Endometrial microvascular endothelial cells (primary cell): ENCODE data around the gene ATF6B. TPM values are rescaled to one million over a fixed set of nuclear protein-coding genes. Genes with fewer than 3 reads are reported as not detected.

Experiments
- in situ Hi-C: cut with HindIII; loops from 2 replicates; pipeline ENCODE4 v1.10.0; 2017; ENCODE audit warnings: low sequenced_read_pairs, low pct_unique_long_range_greater_than_20kb; ENCODE audit errors: inconsistent ontology term
- total RNA-seq: library from RNA; depleted of rRNA; stranded (reverse); fragments of >200 nt; gene quantifications from one replicate; pipeline ENCODE4 v1.2.3, GENCODE V29; 2015; ENCODE audit errors: inconsistent ontology term

ATF6B gene
- total RNA-seq, 1 donor from 2014 or later = 23.0 TPM

- in situ Hi-C loops = no loop called here
Observed at GRCh38 chr6:32140420-32141046, 12.5 kb upstream of the ATF6B start.

- in situ Hi-C loops = no loop called here
Observed at GRCh38 chr6:32139590-32139989, 11.5 kb upstream of the ATF6B start.

- in situ Hi-C loops = no loop called here
Observed at GRCh38 chr6:32137454-32137853, 9.4 kb upstream of the ATF6B start.

GRCh38 chr6:32133786-32134185, 5.7 kb upstream of the ATF6B start:
- in situ Hi-C loops = no loop called here

DNA sequence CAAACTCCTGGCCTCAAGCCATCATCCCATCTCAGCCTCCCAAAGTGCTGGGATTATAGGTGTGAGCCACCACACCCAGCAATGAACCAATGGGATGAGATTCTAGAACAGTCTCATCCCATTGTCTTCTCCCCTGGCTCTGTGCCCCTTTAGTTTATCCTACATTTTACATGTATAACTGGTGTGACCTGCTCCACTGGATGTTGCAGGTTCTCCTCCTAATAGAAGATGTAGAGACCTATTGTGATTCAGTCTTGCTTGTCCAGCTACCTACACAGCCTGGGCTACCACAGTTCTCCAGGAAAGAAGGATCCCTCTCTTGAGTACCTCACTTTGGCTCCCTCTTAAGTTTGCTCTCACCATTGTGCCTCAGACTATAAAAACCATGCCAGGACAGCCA, 4.1 kb upstream of the ATF6B start:
- in situ Hi-C loops = no loop called here

DNA sequence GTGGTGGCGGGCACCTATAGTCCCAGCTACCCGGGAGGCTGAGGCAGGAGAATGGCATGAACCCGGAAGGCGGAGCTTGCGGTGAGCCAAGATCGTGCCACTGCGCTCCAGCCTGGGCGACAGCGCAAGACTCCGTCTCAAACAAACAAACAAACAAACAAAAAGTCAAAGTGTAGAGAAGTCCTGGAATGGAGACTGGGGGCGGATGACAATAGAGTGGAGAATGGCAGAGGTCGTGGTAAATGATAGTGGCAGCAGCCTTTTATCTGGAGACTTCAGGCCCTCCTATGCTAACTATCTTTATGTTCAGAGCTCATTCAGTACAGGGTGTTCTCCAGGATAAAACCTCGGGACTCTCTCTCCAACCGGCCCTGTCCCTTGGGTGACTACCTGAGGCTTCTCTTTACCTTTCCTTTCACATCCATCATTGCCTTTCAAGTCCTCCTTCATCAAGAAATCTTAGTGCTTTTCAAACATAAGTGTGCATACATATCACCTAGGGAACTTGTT, 3.4 kb upstream of the ATF6B start:
- in situ Hi-C loops = no loop called here

- in situ Hi-C loops = no loop called here
Observed at GRCh38 chr6:32129297-32130088, 1.4 kb upstream of the ATF6B start.

DNA sequence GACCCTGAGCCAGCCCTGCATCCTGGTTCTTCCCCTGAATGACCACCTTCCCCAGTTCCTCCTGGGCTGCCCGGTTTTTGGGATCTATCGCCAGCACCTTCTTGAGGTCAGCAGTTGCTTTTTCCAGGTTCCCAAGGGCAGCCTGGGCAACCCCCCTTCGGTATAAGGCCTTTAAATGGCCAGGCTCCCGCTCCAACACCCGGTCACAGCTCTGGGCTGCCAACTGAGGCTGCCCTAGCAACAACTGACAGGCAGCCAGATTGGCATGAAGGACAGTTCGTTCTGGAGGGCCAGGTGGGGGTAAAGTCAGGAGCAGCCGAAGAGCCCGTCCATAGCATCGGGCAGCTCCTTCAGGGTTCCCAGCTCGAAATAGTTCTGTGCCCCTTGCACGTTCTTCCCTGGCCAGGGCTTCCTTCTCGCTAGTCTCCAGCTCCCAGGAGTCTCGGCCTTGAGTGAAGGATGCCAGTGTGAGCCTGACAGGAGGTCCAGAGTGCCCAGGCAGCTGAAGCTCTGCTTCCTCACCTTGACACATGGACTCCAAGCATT, 778 bp upstream of the ATF6B start:
- in situ Hi-C loops = no loop called here

- in situ Hi-C loops = no loop called here
Observed at GRCh38 chr6:32127409-32127716, 683 bp downstream of the ATF6B start.

- in situ Hi-C loops = no loop called here
Observed at GRCh38 chr6:32126880-32127279, 1.2 kb downstream of the ATF6B start.

DNA sequence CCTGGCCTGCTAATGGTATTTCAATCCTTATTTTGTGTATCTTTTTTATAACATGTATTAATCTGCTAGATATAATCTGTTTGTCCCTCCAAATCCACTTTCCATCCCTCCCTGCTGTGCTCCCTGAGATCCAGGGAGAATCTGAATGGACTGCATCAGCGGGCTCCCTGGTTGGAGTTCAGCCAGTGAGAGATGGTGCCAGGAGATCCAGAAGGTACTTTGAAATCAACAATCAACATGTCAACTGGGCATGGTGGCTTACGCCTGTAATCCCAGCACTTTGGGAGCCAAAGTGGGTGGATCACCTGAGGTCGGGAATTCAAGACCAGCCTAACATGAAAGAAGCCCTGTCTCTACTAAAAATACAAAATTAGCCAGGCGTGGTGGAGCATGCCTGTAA, 4.4 kb downstream of the ATF6B start:
- in situ Hi-C loops = loop anchor here (25.0 kb wide), 1 partner anchor 186 kb away; the partner anchor contains the start of genes C2 and CFB

- in situ Hi-C loops = loop anchor here (25.0 kb wide), 1 partner anchor 183 kb away; the partner anchor contains the start of genes C2 and CFB
Observed at GRCh38 chr6:32120573-32121059, 7.4 kb downstream of the ATF6B start.

DNA sequence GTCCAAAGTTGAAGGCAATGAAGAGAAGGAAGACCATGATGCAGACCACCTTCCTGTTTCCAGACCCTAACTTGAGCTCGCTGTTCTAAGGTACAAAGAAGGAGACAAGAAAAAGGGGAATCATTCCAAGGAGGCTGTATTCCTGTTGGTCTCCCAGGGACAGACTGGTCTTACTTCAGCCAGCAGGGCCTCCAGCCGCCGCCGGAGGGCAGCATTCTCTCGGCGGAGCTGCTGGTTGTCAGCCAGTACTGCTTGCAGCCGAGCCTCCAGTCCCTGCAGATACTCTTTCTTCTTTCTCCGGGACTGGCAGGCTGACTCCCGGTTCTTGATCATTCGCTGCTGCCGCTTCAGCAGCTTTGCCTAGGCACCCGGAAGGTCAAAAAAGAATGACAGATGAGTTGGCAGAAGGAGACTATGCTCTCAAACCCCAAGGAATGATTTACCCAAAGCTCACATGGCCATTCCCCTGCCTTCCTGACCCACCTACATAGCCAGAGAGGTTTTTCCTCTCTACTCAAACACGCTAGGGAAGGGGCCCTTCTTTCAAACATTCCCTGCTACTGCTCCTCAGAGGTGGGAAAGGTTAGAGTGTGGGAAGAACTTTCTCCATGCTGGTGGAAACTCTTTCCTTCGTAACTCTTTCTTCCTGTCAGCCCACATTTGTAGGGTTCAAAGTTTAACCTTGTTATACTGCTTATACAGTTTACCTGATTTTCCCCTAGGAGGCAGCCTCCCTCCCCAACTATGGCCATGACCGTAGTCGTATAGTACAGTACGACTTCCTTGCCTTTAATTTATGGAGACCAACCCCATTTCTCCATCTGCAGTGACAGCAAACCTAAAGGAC, 9.0 kb downstream of the ATF6B start:
- in situ Hi-C loops = loop anchor here (25.0 kb wide), 1 partner anchor 182 kb away; the partner anchor contains the start of genes C2 and CFB

DNA sequence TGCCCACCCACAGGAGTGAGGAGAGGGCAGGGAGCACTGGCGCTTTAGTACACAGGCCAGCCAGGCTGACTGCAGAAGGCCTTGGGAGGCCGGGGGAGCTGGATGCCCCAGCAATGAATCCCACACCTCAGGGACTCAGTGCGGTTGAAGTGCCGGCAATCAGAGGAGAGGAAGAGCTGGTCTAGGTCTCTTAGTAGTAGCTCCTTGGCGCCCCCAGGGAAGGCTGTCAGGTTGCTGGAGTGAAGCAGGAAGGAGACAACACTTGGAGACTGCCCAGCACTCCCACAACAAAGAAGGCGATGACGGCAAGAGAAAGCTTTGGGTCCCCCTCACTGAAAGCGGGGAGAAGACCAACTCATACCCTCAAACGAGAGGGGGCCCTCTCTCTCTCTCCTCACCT, 10.6 kb downstream of the ATF6B start:
- in situ Hi-C loops = loop anchor here (25.0 kb wide), 1 partner anchor 180 kb away; the partner anchor contains the start of genes C2 and CFB

- in situ Hi-C loops = loop anchor here (25.0 kb wide), 1 partner anchor 179 kb away; the partner anchor contains the start of genes C2 and CFB
Observed at GRCh38 chr6:32116674-32117073, 11.4 kb downstream of the ATF6B start.

DNA sequence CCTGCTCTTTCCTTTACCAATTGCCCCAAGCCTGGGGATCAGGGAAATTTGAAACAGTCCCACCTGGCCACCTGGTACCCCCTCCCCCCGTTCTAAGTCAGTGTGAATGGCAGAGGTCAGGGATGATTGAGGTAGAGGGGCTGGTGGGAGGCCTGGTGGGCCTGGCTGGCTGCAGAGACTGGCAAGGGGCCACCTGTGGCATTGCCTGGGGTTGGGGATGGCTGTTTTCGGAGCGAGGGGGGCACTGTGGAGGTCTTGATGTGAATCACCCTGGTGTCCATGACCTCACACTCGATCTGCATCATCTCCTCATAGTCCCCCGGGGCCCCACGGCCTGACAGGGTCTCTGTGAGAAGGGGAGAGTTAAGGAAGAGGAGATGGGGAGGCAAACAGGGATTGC, 12.4 kb downstream of the ATF6B start:
- in situ Hi-C loops = loop anchor here (25.0 kb wide), 1 partner anchor 178 kb away; the partner anchor contains the start of genes C2 and CFB

GRCh38 chr6:32114796-32115195, 13.2 kb downstream of the ATF6B start:
- in situ Hi-C loops = loop anchor here (25.0 kb wide), 1 partner anchor 177 kb away; the partner anchor contains the start of genes C2 and CFB
